GM12872 (cell line): ENCODE measurements around the gene MYLK4.

Experiments
- TF ChIP-seq, protein P1 (sequence below): IDR thresholded peaks from 3 replicates; pipeline ENCODE4 v1.5.1; 2011; ENCODE audit warnings: low read depth, mild to moderate bottlenecking, low read length, moderate library complexity; ENCODE audit not compliant: insufficient read depth

MYLK4 gene

DNA sequence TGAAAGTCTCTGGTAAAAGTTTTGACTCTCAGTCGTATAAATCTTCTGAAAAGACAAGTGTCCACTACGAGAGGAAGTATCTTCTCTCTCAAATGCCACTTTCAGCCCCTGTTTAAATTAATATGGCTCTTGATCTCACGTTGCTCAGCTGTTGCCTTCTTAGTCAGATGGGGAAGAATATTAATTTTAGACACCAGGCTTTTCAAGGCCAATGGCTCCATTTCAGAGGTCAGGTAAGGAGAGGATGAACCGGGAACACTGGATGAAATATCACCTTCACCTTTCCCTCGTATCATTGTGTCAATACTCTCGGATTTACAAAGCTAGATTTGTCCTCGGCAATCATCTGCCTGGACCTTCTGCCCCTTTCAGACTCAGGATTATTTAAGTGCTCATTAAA is at the start of gene MYLK4:
Gene MYLK4 (minus strand): TSS at position 91 of the 400 bp plus-strand sequence. CDS start 1,628 bp downstream, outside the sequence.
- TF ChIP-seq, protein P1, sequence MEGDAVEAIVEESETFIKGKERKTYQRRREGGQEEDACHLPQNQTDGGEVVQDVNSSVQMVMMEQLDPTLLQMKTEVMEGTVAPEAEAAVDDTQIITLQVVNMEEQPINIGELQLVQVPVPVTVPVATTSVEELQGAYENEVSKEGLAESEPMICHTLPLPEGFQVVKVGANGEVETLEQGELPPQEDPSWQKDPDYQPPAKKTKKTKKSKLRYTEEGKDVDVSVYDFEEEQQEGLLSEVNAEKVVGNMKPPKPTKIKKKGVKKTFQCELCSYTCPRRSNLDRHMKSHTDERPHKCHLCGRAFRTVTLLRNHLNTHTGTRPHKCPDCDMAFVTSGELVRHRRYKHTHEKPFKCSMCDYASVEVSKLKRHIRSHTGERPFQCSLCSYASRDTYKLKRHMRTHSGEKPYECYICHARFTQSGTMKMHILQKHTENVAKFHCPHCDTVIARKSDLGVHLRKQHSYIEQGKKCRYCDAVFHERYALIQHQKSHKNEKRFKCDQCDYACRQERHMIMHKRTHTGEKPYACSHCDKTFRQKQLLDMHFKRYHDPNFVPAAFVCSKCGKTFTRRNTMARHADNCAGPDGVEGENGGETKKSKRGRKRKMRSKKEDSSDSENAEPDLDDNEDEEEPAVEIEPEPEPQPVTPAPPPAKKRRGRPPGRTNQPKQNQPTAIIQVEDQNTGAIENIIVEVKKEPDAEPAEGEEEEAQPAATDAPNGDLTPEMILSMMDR = no peak

DNA sequence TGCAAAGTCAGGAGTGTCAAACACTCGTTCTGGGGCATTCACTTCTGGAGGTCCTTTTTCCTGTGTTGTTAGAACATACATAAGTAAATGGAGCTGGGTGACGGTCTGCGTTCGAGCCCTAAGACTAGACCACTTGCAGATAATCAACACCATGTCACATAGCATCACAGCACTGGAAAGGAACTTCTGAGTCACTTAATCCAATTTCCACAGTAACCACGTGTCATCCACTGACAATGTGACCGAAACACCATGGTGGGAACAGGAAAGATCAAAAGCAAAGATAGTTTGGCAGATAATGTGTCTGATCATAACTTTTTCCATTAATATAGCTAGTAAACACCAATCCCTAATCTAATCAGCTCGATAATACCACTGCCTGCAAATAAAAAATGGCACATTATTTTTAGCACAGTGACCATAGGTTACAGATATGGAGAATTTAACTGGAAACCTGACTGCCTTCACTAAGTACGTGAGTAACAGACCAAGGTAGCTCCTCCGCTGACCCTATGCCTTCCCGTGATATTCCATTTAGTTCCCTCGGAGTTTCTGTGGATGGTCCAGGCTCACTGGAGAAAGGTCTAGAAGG is 49.3 kb upstream of the MYLK4 start:
- TF ChIP-seq, protein P1 = no peak

DNA sequence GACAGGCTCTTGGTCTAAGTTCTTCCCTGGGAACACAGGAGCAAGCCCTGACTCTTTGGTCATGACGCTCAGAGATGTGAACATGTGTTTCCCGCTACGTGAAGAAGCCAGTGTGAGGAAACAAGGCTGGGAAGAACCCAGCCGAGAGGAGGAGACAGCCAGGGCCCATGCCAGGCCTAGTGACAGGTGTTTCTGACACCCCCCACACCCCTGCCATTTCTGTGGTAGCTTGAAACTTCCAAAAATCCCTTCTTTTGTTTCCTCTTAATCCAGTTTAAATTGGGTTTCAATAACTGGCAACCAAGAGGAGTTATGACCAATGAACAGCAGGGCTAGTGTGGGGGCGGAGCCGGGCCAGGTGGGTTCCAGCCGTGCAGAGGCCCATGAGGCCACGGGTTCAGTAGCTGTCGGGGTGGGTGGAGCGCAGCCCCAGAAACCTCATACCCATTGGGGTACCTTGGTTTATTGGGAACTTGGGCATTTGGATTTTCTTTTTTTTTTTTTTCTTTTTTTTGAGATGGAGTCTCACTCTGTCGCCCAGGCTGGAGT is 47.9 kb upstream of the MYLK4 start:
- TF ChIP-seq, protein P1 = no peak

- TF ChIP-seq, protein P1 = no peak
Measured at GRCh38 chr6:2797564-2798031, 46.9 kb upstream of the MYLK4 start.

GRCh38 chr6:2796861-2797260 is 46.1 kb upstream of the MYLK4 start:
- TF ChIP-seq, protein P1 = no peak

DNA sequence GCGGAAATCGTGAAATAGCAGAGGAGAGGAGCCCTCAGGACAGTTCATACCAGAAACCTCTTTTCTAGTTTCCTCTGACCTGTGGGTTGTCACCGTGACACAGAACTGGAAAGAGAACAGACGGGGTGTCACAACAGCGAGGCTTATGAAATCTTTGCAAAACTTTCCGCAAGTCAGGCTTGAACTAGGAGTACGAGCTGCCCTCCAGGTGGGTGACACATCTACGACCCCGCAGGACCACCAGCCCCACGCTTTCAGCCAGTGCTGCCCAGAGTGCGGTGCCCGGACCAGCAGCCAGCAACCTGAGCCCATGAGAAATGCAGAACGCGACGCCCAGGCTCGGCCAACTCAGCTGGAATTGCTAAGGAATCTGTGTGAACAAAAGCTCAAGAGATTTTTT is 45.2 kb upstream of the MYLK4 start:
- TF ChIP-seq, protein P1 = no peak

DNA sequence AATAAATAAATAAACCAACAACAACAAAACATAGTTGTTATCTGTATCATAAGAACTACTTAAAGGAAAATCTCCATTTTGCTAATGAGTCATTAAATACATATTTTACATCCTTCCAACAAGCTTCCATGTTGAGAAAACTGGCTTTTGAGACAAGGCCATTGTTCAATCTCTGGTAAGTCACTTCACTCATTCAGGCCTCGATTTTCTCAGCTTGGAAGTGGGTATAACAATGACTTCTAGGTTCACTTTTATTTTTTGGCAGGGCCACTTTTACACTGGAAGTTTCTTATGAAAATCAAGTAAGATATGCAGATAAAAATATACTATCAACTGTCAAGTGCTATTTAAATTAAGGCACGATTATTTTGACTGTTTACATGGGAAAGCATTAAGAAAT is 44.4 kb upstream of the MYLK4 start:
- TF ChIP-seq, protein P1 = no peak
